Measurements from ENCODE around the gene ERF. TPM values are rescaled to one million over a fixed set of nuclear protein-coding genes. Genes with fewer than 3 reads are reported as not detected.

Gene ERF
- total RNA-seq, 6 experiments from 2014 or later: 15.4 to 35.7 (median 30.5) TPM

DNA sequence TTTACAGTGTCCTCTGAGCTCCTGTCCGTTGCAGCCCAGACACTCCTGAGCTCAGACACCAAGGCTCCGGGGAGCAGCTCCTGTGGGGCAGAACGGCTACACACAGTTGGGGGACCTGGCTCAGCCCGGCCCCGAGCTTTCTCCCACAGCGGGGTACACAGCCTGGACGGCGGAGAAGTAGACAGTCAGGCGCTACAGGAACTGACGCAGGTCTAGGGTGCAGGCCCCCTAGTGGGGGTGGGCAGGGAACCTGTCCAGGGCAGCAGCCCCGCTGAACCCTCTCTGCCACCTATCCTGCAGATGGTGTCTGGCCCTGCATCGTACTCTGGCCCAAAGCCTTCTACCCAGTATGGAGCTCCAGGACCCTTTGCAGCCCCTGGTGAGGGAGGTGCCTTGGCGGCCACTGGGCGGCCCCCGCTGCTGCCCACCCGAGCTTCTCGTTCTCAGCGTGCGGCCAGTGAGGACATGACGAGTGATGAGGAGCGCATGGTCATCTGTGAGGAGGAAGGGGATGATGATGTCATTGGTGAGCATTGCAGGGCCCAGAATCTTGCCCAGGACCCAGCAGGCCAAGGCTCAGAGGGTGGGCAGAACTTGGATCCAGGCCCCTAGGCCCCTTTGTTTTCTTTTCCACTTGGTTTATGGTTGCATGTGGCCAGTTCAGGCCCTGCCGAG lies 34.1 kb upstream of the ERF start:
- H3K27ac ChIP-seq: no peak overlapping the region
- no peaks in the 10 kb centered on the region for H3K27me3 ChIP-seq
- peaks cover 0 to 59% (median 36%) of the 10 kb centered on the region in 4 donors for H3K36me3 ChIP-seq
- intact Hi-C loops (cut with DNase I): loop anchor here in 1 of 2 donors (5.0 kb wide), 1 partner anchor 37 kb away; no protein-coding TSS in a partner anchor
- peaks cover 0 to 18% (median 7%) of the 10 kb centered on the region in 4 donors for H3K4me1 ChIP-seq
- ATAC-seq: no peak
- TF ChIP-seq POLR2A (IDR thresholded peaks at IDR 0.05): no peak
- TF ChIP-seq, protein P1, sequence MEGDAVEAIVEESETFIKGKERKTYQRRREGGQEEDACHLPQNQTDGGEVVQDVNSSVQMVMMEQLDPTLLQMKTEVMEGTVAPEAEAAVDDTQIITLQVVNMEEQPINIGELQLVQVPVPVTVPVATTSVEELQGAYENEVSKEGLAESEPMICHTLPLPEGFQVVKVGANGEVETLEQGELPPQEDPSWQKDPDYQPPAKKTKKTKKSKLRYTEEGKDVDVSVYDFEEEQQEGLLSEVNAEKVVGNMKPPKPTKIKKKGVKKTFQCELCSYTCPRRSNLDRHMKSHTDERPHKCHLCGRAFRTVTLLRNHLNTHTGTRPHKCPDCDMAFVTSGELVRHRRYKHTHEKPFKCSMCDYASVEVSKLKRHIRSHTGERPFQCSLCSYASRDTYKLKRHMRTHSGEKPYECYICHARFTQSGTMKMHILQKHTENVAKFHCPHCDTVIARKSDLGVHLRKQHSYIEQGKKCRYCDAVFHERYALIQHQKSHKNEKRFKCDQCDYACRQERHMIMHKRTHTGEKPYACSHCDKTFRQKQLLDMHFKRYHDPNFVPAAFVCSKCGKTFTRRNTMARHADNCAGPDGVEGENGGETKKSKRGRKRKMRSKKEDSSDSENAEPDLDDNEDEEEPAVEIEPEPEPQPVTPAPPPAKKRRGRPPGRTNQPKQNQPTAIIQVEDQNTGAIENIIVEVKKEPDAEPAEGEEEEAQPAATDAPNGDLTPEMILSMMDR (IDR thresholded peaks at IDR 0.05): no peak
- no peak overlapping the region for H3K4me3 ChIP-seq
- DNase-seq: no peak
- WGBS (ENCODE audit: insufficient coverage, low coverage, low lambda C conversion rate, missing lambda C conversion rate): 91% methylated on average over 10 of the region's 22 CpGs
- H3K9me3 ChIP-seq: no peaks in the 10 kb centered on the region

DNA sequence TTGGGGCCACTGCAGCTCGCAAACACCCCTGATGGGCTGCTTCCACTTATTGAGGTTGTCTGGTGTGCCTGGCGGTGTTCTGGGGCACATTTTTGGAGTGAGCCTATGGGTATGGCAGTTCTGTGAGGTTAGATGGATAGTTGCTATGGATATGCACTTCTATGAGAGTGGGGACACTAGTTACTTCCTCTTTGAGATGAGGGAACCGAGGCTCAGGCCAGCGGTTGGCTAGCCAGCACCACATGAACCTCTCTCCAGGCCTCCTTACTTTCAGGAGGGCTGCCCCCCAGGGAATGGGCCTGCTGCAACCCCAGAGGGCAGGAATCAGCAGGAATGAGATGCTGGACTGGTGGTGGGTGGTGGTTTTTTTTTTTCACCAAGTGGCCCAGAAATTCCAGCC lies 33.5 kb upstream of the ERF start:
- H3K4me1 ChIP-seq: peaks cover 0 to 18% (median 7%) of the 10 kb centered on the region in 4 donors
- no peaks in the 10 kb centered on the region for H3K9me3 ChIP-seq
- TF ChIP-seq POLR2A (IDR thresholded peaks at IDR 0.05): no peak
- TF ChIP-seq, protein P1 (IDR thresholded peaks at IDR 0.05): no peak
- intact Hi-C loops (cut with DNase I): loop anchor here in 1 of 2 donors (5.0 kb wide), 1 partner anchor 36 kb away; no protein-coding TSS in a partner anchor
- H3K27ac ChIP-seq: no peak overlapping the region
- H3K4me3 ChIP-seq: no peak overlapping the region
- ATAC-seq (no peak), DNase-seq (peak in 1 of 3 donors; percentile 43)
- H3K36me3 ChIP-seq: peaks cover 0 to 54% (median 33%) of the 10 kb centered on the region in 4 donors
- WGBS (ENCODE audit: insufficient coverage, low coverage, low lambda C conversion rate, missing lambda C conversion rate): 60% methylated on average over 1 of the region's 4 CpGs
- H3K27me3 ChIP-seq: no peaks in the 10 kb centered on the region

DNA sequence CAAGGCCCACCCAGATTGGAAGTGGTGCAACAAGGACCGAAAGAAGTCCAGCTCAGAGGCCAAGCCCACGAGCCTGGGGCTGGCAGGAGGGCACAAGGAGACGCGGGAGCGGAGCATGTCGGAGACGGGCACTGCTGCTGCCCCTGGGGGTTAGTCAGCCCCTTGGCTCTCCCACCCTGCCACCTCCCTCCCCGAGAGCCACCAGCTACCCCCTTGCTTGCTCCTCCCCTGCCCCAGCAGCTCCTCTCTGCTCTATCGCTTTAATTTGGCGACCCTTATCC lies 32.8 kb upstream of the ERF start:
- 90% methylated on average over 7 of the region's 10 CpGs for WGBS (ENCODE audit: insufficient coverage, low coverage, low lambda C conversion rate, missing lambda C conversion rate)

DNA sequence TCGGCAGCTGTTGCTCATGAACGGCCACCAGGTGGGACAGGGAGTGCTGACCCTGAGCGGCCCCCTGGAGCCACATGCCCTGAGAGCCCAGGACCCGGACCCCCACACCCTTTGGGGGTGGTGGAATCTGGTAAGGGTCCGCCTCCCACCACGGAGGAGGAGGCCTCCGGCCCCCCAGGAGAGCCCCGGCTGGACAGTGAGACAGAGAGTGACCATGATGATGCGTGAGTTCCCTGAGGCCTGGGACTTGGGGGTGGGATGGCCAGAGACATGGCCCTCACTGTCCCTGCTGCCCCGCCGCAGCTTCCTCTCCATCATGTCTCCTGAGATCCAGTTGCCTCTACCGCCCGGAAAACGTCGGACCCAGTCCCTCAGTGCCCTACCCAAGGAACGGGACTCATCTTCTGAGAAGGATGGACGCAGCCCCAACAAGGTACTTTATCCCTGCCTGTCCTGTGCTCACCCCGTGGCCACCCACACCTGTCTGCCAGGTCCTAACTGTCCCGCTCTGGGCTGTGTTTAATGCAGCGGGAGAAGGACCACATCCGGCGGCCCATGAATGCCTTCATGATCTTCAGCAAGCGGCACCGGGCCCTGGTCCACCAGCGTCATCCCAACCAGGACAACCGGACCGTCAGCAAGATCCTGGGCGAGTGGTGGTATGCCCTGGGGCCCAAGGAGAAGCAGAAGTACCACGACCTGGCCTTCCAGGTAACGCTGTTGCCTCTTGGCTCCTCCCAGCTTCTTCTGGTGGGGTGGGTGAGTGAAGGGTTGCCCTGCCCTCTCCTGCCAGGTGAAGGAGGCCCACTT lies 32.3 kb upstream of the ERF start:
- H3K27me3 ChIP-seq: no peaks in the 10 kb centered on the region
- ATAC-seq (no peak), DNase-seq (peak in 2 of 3 donors; percentile 25 to 53)
- intact Hi-C loops (cut with DNase I): loop anchor here in 1 of 2 donors (5.0 kb wide), 1 partner anchor 35 kb away; no protein-coding TSS in a partner anchor
- WGBS (ENCODE audit: insufficient coverage, low coverage, low lambda C conversion rate, missing lambda C conversion rate): 88% methylated on average over 3 of the region's 30 CpGs
- TF ChIP-seq, protein P1 (IDR thresholded peaks at IDR 0.05): no peak
- TF ChIP-seq POLR2A (IDR thresholded peaks at IDR 0.05): no peak
- peaks cover 0 to 27% (median 7%) of the 10 kb centered on the region in 4 donors for H3K4me1 ChIP-seq
- H3K27ac ChIP-seq: no peak overlapping the region
- peaks cover 0 to 49% (median 31%) of the 10 kb centered on the region in 4 donors for H3K36me3 ChIP-seq
- H3K9me3 ChIP-seq: no peaks in the 10 kb centered on the region
- H3K4me3 ChIP-seq: no peak overlapping the region

More for the DNA sequence above, 32.8 kb upstream of the ERF start:
- intact Hi-C loops (cut with DNase I): loop anchor here in 1 of 2 donors (5.0 kb wide), 1 partner anchor 35 kb away; no protein-coding TSS in a partner anchor
- peaks cover 0 to 52% (median 31%) of the 10 kb centered on the region in 4 donors for H3K36me3 ChIP-seq
- H3K27ac ChIP-seq: no peak overlapping the region
- peak in 1 of 3 donors; percentile 46 for DNase-seq
- TF ChIP-seq, protein P1 (IDR thresholded peaks at IDR 0.05): no peak
- no peak for TF ChIP-seq POLR2A (IDR thresholded peaks at IDR 0.05)
- no peak overlapping the region for H3K4me3 ChIP-seq
- peaks cover 0 to 24% (median 7%) of the 10 kb centered on the region in 4 donors for H3K4me1 ChIP-seq
- no peak for ATAC-seq
- H3K9me3 ChIP-seq: no peaks in the 10 kb centered on the region
- no peaks in the 10 kb centered on the region for H3K27me3 ChIP-seq

Data from right lobe of liver (tissue), 6 donors.